ENCODE measurements around the gene CFAP54. TPM values are rescaled to one million over a fixed set of nuclear protein-coding genes. Genes with fewer than 3 reads are reported as not detected.

Gene CFAP54
- total RNA-seq, 4 donors from 2014 or later = 0.22 to 0.62 (median 0.57) TPM; not detected in 1

GRCh38 chr12:96521895-96522682 lies 32.7 kb downstream of the CFAP54 start:
- Histone ChIP-seq H3K36me3 (no peaks in the 10 kb centered on the region), H3K4me3 (no peak overlapping the region), H3K4me1 (no peaks in the 10 kb centered on the region), H3K27ac (no peak overlapping the region), H3K9me3 (no peaks in the 10 kb centered on the region), H3K27me3 (no peaks in the 10 kb centered on the region)
- 90 to 94% methylated on average over 6 to 7 of the region's 7 CpGs for WGBS, 2 donors
- intact Hi-C loops (cut with DNase I) = no loop called here
- DNase-seq = no peak
- TF ChIP-seq POLR2A (IDR thresholded peaks at IDR 0.05) (no peak), CTCF (IDR thresholded peaks at IDR 0.05) (no peak)

- WGBS, 2 donors = 58 to 66% methylated on average over 3 of the region's 3 CpGs
- Histone ChIP-seq H3K27ac (no peak overlapping the region), H3K9me3 (no peaks in the 10 kb centered on the region), H3K4me1 (no peaks in the 10 kb centered on the region), H3K27me3 (no peaks in the 10 kb centered on the region), H3K4me3 (no peak overlapping the region), H3K36me3 (no peaks in the 10 kb centered on the region)
- TF ChIP-seq CTCF (IDR thresholded peaks at IDR 0.05) (no peak), POLR2A (IDR thresholded peaks at IDR 0.05) (no peak)
- intact Hi-C loops (cut with DNase I) = no loop called here
- DNase-seq = no peak
These were observed 33.3 kb downstream of the CFAP54 start for GRCh38 chr12:96522690-96523089.

GRCh38 chr12:96526110-96526509 lies 36.7 kb downstream of the CFAP54 start:
- H3K36me3 ChIP-seq = no peaks in the 10 kb centered on the region
- H3K27me3 ChIP-seq = no peaks in the 10 kb centered on the region
- intact Hi-C loops (cut with DNase I) = no loop called here
- H3K9me3 ChIP-seq = no peaks in the 10 kb centered on the region
- no peak overlapping the region for H3K4me3 ChIP-seq
- H3K4me1 ChIP-seq = no peaks in the 10 kb centered on the region
- 21 to 38% methylated on average over 1 of the region's 1 CpG for WGBS, 2 donors
- no peak overlapping the region for H3K27ac ChIP-seq
- no peak for DNase-seq
- TF ChIP-seq POLR2A (IDR thresholded peaks at IDR 0.05) = no peak
- no peak for TF ChIP-seq CTCF (IDR thresholded peaks at IDR 0.05)

- intact Hi-C loops (cut with DNase I) = no loop called here
- Histone ChIP-seq H3K4me1 (no peaks in the 10 kb centered on the region), H3K4me3 (no peak overlapping the region), H3K9me3 (no peaks in the 10 kb centered on the region), H3K36me3 (no peaks in the 10 kb centered on the region), H3K27me3 (no peaks in the 10 kb centered on the region), H3K27ac (no peak overlapping the region)
- DNase-seq = no peak
- TF ChIP-seq POLR2A (IDR thresholded peaks at IDR 0.05) (no peak), CTCF (IDR thresholded peaks at IDR 0.05) (no peak)
- WGBS, 2 donors = 86 to 87% methylated on average over 7 of the region's 7 CpGs
These were observed 40.5 kb downstream of the CFAP54 start for GRCh38 chr12:96529912-96530311.

- no peak for DNase-seq
These were observed 45.0 kb downstream of the CFAP54 start for GRCh38 chr12:96534339-96534738.

More at GRCh38 chr12:96534339-96534738, 45.0 kb downstream of the CFAP54 start:
- H3K9me3 ChIP-seq = no peaks in the 10 kb centered on the region
- H3K4me3 ChIP-seq = no peak overlapping the region
- no peaks in the 10 kb centered on the region for H3K36me3 ChIP-seq
- no peak overlapping the region for H3K27ac ChIP-seq
- 47 to 73% methylated on average over 4 of the region's 4 CpGs for WGBS, 2 donors
- intact Hi-C loops (cut with DNase I) = no loop called here
- no peak for TF ChIP-seq POLR2A (IDR thresholded peaks at IDR 0.05)
- no peak for TF ChIP-seq CTCF (IDR thresholded peaks at IDR 0.05)
- H3K27me3 ChIP-seq = no peaks in the 10 kb centered on the region
- no peaks in the 10 kb centered on the region for H3K4me1 ChIP-seq

Measured in esophagus squamous epithelium (tissue), 5 donors.